H9 (cell line): Measurements from ENCODE around the gene CNMD. TPM values are rescaled to one million over a fixed set of nuclear protein-coding genes. Genes with fewer than 3 reads are reported as not detected.
A peak's percentile ranks its signal among the peaks of the same experiment; 100 is the strongest.

Source experiments
- DNase-seq: peaks from one replicate; pipeline ENCODE4 v3.0.0-alpha.2; 2017
- H2AFZ ChIP-seq: one replicate; pipeline ENCODE4 v1.6.1; 2013; ENCODE audit warnings: mild to moderate bottlenecking, low read length, control low read depth, moderate library complexity
- H2AK5ac ChIP-seq: 2 replicates; pipeline ENCODE4 v1.6.1; 2013; ENCODE audit warnings: low read length, control low read depth, mixed read lengths; ENCODE audit not compliant: insufficient read length
- H2BK120ac ChIP-seq: one replicate; pipeline ENCODE4 v1.6.1; 2013; ENCODE audit warnings: low read depth, mild to moderate bottlenecking, low read length, control low read depth, inconsistent platforms; ENCODE audit not compliant: poor library complexity, severe bottlenecking
- H2BK12ac ChIP-seq: 2 replicates; pipeline ENCODE4 v1.6.1; 2013; ENCODE audit warnings: low read length, control low read depth, mixed read lengths, low read depth; ENCODE audit not compliant: insufficient read length
- H2BK15ac ChIP-seq: 2 replicates; pipeline ENCODE4 v1.6.1; 2013; ENCODE audit warnings: low read depth, low read length, control low read depth
- H2BK20ac ChIP-seq: one replicate; pipeline ENCODE4 v1.6.1; 2013; ENCODE audit warnings: low read depth, mild to moderate bottlenecking, low read length, control low read depth, inconsistent platforms; ENCODE audit not compliant: poor library complexity, severe bottlenecking
- H2BK5ac ChIP-seq: 2 replicates; pipeline ENCODE4 v1.6.1; 2013; ENCODE audit warnings: low read length, control low read depth, mixed read lengths; ENCODE audit not compliant: insufficient read length
- H3K14ac ChIP-seq: 2 replicates; pipeline ENCODE4 v1.6.1; 2013; ENCODE audit warnings: low read length, control low read depth; ENCODE audit not compliant: insufficient read depth
- H3K18ac ChIP-seq: 2 replicates; pipeline ENCODE4 v1.6.1; 2013; ENCODE audit warnings: low read depth, mild to moderate bottlenecking, mixed read lengths, low read length, control low read depth; ENCODE audit not compliant: insufficient read length
- H3K23ac ChIP-seq: 2 replicates; pipeline ENCODE4 v1.6.1; 2013; ENCODE audit warnings: low read length, control low read depth, mixed read lengths, low read depth; ENCODE audit not compliant: insufficient read length
- H3K23me2 ChIP-seq: 2 replicates; pipeline ENCODE4 v1.6.1; 2013; ENCODE audit warnings: low read depth, mild to moderate bottlenecking, mixed read lengths, low read length, control low read depth; ENCODE audit not compliant: insufficient read length, poor library complexity, severe bottlenecking
- H3K27ac ChIP-seq: 2 replicates; pipeline ENCODE4 v1.5.1; 2013; ENCODE audit warnings: low read length, control low read depth, mixed read lengths, low read depth; ENCODE audit not compliant: insufficient read length
- H3K27me3 ChIP-seq: 2 replicates; pipeline ENCODE4 v1.6.1; 2013; ENCODE audit warnings: low read length, control low read depth, inconsistent platforms; ENCODE audit not compliant: insufficient read depth
- H3K4ac ChIP-seq: 2 replicates; pipeline ENCODE4 v1.6.1; 2013; ENCODE audit warnings: low read depth, mild to moderate bottlenecking, control low read depth, inconsistent platforms, low read length, moderate library complexity
- H3K4me1 ChIP-seq: 2 replicates; pipeline ENCODE4 v1.6.1; 2013; ENCODE audit warnings: low read length, control low read depth, inconsistent platforms; ENCODE audit not compliant: insufficient read depth
- H3K4me2 ChIP-seq: 2 replicates; pipeline ENCODE4 v1.6.1; 2013; ENCODE audit warnings: low read length, control low read depth, mixed read lengths; ENCODE audit not compliant: insufficient read length, insufficient read depth
- H3K56ac ChIP-seq: 2 replicates; pipeline ENCODE4 v1.6.1; 2013; ENCODE audit warnings: low read depth, mild to moderate bottlenecking, mixed read lengths, low read length, control low read depth; ENCODE audit not compliant: insufficient read length
- H3K79me1 ChIP-seq: 2 replicates; pipeline ENCODE4 v1.6.1; 2013; ENCODE audit warnings: low read depth, mild to moderate bottlenecking, moderate library complexity, low read length, control low read depth, inconsistent platforms; ENCODE audit not compliant: insufficient read depth, poor library complexity, severe bottlenecking
- H3K79me2 ChIP-seq: 2 replicates; pipeline ENCODE4 v1.6.1; 2013; ENCODE audit warnings: low read length, control low read depth, inconsistent platforms; ENCODE audit not compliant: insufficient read depth
- H3K9ac ChIP-seq: 2 replicates; pipeline ENCODE4 v1.6.1; 2013; ENCODE audit warnings: low read length, control low read depth, mixed read lengths; ENCODE audit not compliant: insufficient read length; ENCODE audit errors: extremely low read depth
- H3K9me3 ChIP-seq: one replicate; pipeline ENCODE4 v1.6.1; 2013; ENCODE audit warnings: low read depth, low read length, inconsistent platforms; ENCODE audit not compliant: control insufficient read depth
- H3T11ph ChIP-seq: one replicate; pipeline ENCODE4 v1.6.1; 2013; ENCODE audit warnings: mild to moderate bottlenecking, low read length, control low read depth, inconsistent platforms
- H4K20me1 ChIP-seq: one replicate; pipeline ENCODE4 v1.6.1; 2013; ENCODE audit not compliant: control insufficient read depth, insufficient read length, insufficient read depth
- H4K5ac ChIP-seq: 2 replicates; pipeline ENCODE4 v1.6.1; 2013; ENCODE audit warnings: low read depth, mild to moderate bottlenecking, mixed read lengths, low read length, control low read depth; ENCODE audit not compliant: insufficient read length
- H4K8ac ChIP-seq: replicated peaks from 2 replicates; pipeline ENCODE4 v1.6.1; 2013; ENCODE audit warnings: low read length, control low read depth, mixed read lengths, low read depth; ENCODE audit not compliant: insufficient read length
- H4K91ac ChIP-seq: 2 replicates; pipeline ENCODE4 v1.6.1; 2013; ENCODE audit warnings: low read depth, mild to moderate bottlenecking, moderate library complexity, mixed read lengths, low read length, control low read depth; ENCODE audit not compliant: insufficient read length
- H3K27ac Mint-ChIP-seq, 3 experiments: 2 replicates in 2 of 3; 3 replicates in 1 of 3; pipeline ENCODE4 v1.8.0; 2020 to 2021; ENCODE audit warnings: mixed read lengths in 3 of 3, mild to moderate bottlenecking in 1 of 3, moderate library complexity in 1 of 3
- H3K27me3 Mint-ChIP-seq: 2 replicates; pipeline ENCODE4 v1.8.0; 2021; ENCODE audit warnings: low read depth, mild to moderate bottlenecking, moderate library complexity, mixed read lengths
- H3K36me3 Mint-ChIP-seq, 3 experiments: 2 replicates in 2 of 3; 3 replicates in 1 of 3; pipeline ENCODE4 v1.8.0; 2020 to 2021; ENCODE audit warnings: low read depth in 3 of 3, mixed read lengths in 3 of 3; ENCODE audit not compliant: insufficient read depth in 1 of 3
- H3K4me1 Mint-ChIP-seq, 2 experiments: 2 replicates each; pipeline ENCODE4 v1.8.0; 2020; ENCODE audit warnings: mixed read lengths in 2 of 2
- H3K4me3 Mint-ChIP-seq, 2 experiments: 2 replicates in 1 of 2; 3 replicates in 1 of 2; pipeline ENCODE4 v1.8.0; 2020 to 2021; ENCODE audit warnings: mild to moderate bottlenecking in 2 of 2, mixed read lengths in 2 of 2, moderate library complexity in 1 of 2
- H3K9me3 Mint-ChIP-seq, 2 experiments: 2 replicates in 1 of 2; 3 replicates in 1 of 2; pipeline ENCODE4 v1.8.0; 2020; ENCODE audit warnings: mild to moderate bottlenecking in 2 of 2, mixed read lengths in 2 of 2, moderate library complexity in 1 of 2
- CTCF ChIP-seq: fragments of 200-600 bp; sonication (generic); conservative IDR thresholded peaks from 3 replicates; pipeline ENCODE4 v1.8.0; 2021; ENCODE audit warnings: antibody characterized with exemption, mild to moderate bottlenecking
- WGBS: extraction: QIAGEN DNeasy Blood & Tissue Kit; methylation state at CpG from one replicate; pipeline ENCODE4 v1.1.7; 2013; ENCODE audit warnings: missing lambda C conversion rate, low lambda C conversion rate, mixed read lengths; ENCODE audit not compliant: insufficient read length; ENCODE audit errors: extremely low coverage; 5-methylcytosine and 5-hydroxymethylcytosine counted together
- total RNA-seq: library from RNA; stranded (reverse); gene quantifications from 2 replicates; pipeline ENCODE4 v1.2.1, GENCODE V29; 2021

The CNMD gene
- total RNA-seq, 1 experiment from 2014 or later = 96.0 TPM

- Histone ChIP-seq H3K4me2 (no peak overlapping the region), H3K23me2 (peaks cover 10% of the 10 kb centered on the region), H2BK120ac (no peak overlapping the region), H3K79me1 (no peaks in the 10 kb centered on the region), H3K27ac (no peak overlapping the region), H2AK5ac (no peak overlapping the region), H4K8ac (no peak overlapping the region), H4K5ac (no peak overlapping the region), H3K14ac (no peak overlapping the region), H3K27me3 (no peaks in the 10 kb centered on the region), H3K18ac (no peak overlapping the region), H3K56ac (no peak overlapping the region), H3T11ph (no peak overlapping the region), H2AFZ (no peak overlapping the region), H3K23ac (no peak overlapping the region), H3K9ac (no peak overlapping the region), H3K4ac (no peak overlapping the region), H2BK5ac (no peak overlapping the region), H2BK12ac (no peak overlapping the region), H4K20me1 (no peaks in the 10 kb centered on the region), H2BK20ac (no peak overlapping the region), H3K79me2 (no peaks in the 10 kb centered on the region), H4K91ac (no peak overlapping the region), H2BK15ac (no peak overlapping the region), H3K4me1 (peaks cover 2% of the 10 kb centered on the region; the same call in 1 of the 2 replicates), H3K9me3 (no peaks in the 10 kb centered on the region)
- DNase-seq = no peak
- Mint-ChIP-seq H3K27ac (peak overlapping the region in 2 of 3 experiments; percentile 76 to 93; a peak in 3 of 7 replicates), H3K27me3 (peaks cover 4% of the 10 kb centered on the region; the same call in 1 of the 2 replicates), H3K36me3 (peaks cover 5 to 34% (median 27%) of the 10 kb centered on the region in 3 experiments), H3K4me3 (peak overlapping the region in 1 of 2 experiments; percentile 88; a peak in 1 of 5 replicates), H3K4me1 (peaks cover 47 to 52% of the 10 kb centered on the region in 2 experiments), H3K9me3 (no peaks in the 10 kb centered on the region)
- no peak for TF ChIP-seq CTCF
- WGBS = no CpG with 5 or more reads among the region's 2 CpGs
Measured at GRCh38 chr13:52736891-52737290, 2.7 kb downstream of the CNMD start.
